GM06990 (cell line): ENCODE results near the gene ITGB8.

ENCODE experiments used
- DNase-seq: peaks from one replicate; pipeline ENCODE4 v3.0.0-alpha.2; 2011; ENCODE audit not compliant: insufficient read length; ENCODE audit errors: extremely low read depth
- H3K27me3 ChIP-seq: replicated peaks from 2 replicates; pipeline ENCODE4 v1.6.0; 2011; ENCODE audit warnings: low read length; ENCODE audit not compliant: control insufficient read depth, insufficient read depth
- H3K36me3 ChIP-seq: 2 replicates; pipeline ENCODE4 v1.5.1; 2011; ENCODE audit warnings: low read length; ENCODE audit not compliant: control insufficient read depth, insufficient read depth
- H3K4me3 ChIP-seq: replicated peaks from 2 replicates; pipeline ENCODE4 v1.5.1; 2011; ENCODE audit warnings: low read depth, mild to moderate bottlenecking, control low read depth, low read length
- TF ChIP-seq, protein P1 (sequence below): IDR thresholded peaks from 2 replicates; pipeline ENCODE4 v1.5.1; 2011; ENCODE audit warnings: low read length, control low read depth, mild to moderate bottlenecking, inconsistent platforms; ENCODE audit not compliant: insufficient read depth, poor library complexity, severe bottlenecking

ITGB8 gene

DNA sequence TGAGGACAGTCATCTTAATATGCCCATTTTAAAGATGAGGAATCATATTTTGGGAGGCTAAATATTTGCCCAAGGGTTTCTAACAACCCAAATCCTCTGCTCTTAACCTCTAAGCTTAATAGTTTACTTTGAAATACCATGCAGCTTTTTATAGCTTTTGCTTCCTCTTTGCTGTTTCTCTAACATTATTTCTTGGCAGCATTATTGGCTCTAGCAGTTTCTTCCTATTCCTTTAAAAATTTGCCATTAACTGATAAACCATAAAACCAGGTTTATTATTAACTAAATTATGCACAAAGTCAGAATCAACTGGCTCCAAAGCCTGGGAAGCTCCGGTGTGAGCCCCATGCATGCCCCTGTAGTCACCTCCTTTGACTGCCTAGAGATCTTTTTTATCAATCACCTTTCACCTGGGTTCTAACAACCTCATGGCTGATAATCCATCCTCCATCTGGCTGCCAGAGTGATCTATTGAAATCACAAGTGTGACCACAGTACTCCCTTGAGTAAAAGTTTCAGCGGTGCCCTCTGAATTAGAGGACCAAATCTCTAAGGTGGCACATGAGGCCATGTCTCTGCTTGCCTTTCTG, 62.4 kb downstream of the ITGB8 start:
- Histone ChIP-seq H3K4me3 (no peak overlapping the region), H3K27me3 (no peaks in the 10 kb centered on the region), H3K36me3 (no peaks in the 10 kb centered on the region)
- TF ChIP-seq, protein P1, sequence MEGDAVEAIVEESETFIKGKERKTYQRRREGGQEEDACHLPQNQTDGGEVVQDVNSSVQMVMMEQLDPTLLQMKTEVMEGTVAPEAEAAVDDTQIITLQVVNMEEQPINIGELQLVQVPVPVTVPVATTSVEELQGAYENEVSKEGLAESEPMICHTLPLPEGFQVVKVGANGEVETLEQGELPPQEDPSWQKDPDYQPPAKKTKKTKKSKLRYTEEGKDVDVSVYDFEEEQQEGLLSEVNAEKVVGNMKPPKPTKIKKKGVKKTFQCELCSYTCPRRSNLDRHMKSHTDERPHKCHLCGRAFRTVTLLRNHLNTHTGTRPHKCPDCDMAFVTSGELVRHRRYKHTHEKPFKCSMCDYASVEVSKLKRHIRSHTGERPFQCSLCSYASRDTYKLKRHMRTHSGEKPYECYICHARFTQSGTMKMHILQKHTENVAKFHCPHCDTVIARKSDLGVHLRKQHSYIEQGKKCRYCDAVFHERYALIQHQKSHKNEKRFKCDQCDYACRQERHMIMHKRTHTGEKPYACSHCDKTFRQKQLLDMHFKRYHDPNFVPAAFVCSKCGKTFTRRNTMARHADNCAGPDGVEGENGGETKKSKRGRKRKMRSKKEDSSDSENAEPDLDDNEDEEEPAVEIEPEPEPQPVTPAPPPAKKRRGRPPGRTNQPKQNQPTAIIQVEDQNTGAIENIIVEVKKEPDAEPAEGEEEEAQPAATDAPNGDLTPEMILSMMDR: no peak
- no peak for DNase-seq

DNA sequence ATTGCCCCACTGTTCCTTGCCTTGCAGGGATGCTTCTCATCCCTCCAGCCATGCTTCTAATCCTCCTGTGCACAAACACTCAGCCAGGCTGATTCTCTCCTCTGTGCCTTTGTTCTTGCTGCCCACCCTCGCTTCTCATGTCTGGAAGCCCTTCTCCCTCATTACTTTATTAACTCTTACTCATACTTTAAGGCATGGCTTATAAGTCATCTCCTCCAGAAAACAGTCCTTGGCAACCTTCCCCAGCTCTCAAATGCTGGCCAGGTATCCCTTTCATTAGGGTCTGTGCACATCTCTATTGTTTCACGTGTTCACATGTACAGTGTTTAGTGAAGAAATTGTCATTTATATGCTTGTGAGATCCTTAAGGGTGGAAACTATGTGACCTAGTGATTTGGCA, 62.9 kb downstream of the ITGB8 start:
- Histone ChIP-seq H3K36me3 (no peaks in the 10 kb centered on the region), H3K4me3 (no peak overlapping the region), H3K27me3 (no peaks in the 10 kb centered on the region)
- no peak for DNase-seq
- TF ChIP-seq, protein P1: no peak

DNA sequence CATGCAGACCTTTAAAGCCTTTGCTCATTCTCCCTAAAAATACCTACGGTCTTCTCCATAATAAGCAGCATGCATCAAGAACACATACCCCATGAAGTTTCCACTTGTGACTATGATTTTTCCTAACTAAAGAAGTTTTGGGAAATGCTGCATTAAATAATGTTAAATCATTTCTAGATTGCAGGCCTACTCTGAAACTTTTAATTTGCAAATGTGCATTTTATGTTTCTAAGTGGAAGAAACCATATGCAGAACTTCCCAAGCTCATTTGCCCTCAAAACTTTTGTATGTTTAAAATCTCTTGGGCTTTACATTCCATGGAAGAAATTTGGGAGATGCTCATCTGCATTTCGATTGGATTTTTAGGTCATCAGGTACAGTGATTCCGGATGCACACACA, 63.6 kb downstream of the ITGB8 start:
- H3K36me3 ChIP-seq: no peaks in the 10 kb centered on the region
- DNase-seq: no peak
- no peaks in the 10 kb centered on the region for H3K27me3 ChIP-seq
- TF ChIP-seq, protein P1: no peak
- no peak overlapping the region for H3K4me3 ChIP-seq

DNA sequence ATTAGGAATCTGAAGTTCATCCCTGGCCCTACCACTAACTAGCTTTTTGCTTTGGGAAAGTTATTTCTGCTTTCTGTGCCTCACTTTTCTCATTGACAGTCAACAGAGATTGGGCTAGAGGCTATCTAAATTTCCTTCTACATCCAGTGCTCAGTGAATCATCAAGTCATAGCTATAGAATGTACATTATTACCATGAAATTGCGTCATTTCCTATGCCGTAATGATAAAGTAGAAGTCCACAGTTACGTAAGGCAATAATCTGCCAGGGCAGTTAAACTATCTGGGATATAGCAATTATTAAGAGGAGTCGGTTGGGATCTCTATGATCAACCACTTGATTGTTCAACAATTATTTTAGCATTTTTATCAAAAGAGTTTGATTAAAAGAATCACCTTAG, 64.4 kb downstream of the ITGB8 start:
- Histone ChIP-seq H3K27me3 (no peaks in the 10 kb centered on the region), H3K36me3 (no peaks in the 10 kb centered on the region), H3K4me3 (no peak overlapping the region)
- no peak for DNase-seq
- TF ChIP-seq, protein P1: no peak

DNA sequence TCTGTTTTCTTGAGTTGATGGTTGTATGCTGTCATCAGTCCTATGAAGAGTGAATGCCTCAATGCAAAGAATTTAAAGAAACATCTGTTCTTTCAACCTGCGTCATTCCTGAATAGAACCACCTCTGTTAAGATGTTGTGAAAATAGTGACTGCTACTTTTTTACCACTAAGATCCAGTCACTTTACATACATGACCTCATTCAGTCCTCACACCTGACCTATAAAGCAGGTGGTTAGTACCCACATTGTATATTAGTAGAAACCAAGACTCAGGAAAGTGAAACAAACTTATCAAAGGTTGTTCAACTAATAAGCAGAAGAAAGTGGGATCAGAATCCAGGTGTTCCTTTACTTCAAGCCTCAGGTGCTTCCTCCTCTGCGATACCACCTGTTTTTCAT, 64.8 kb downstream of the ITGB8 start:
- TF ChIP-seq, protein P1: no peak
- H3K27me3 ChIP-seq: no peaks in the 10 kb centered on the region
- H3K36me3 ChIP-seq: no peaks in the 10 kb centered on the region
- no peak for DNase-seq
- no peak overlapping the region for H3K4me3 ChIP-seq

DNA sequence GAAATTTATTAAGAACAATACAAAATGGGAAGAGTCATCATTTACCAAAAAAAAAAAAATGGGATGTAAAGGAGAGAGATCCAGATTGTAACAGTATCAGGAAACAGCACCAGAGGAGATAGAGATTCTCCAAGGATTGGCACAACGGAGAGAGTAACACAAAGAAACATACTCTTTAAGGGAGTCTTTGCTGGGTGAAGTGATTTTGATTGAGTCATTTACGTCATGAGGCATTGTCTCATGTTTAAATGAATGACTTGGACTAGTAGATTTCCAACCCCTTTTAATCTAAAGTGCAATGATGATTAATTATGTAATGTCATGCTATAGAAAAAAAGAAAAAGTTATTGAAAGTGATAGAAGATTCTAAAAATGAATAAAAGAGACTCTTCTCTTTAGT, 68.8 kb downstream of the ITGB8 start:
- DNase-seq: no peak
- TF ChIP-seq, protein P1: no peak
- Histone ChIP-seq H3K4me3 (no peak overlapping the region), H3K27me3 (no peaks in the 10 kb centered on the region), H3K36me3 (no peaks in the 10 kb centered on the region)
